IPS-11a (cell line): ENCODE results near the gene HELZ2.

Experiments used
- H3K4me3 ChIP-seq: one replicate; pipeline ENCODE4 v1.5.1; 2013; ENCODE audit warnings: low read depth, low read length, control low read depth

The HELZ2 gene

DNA sequence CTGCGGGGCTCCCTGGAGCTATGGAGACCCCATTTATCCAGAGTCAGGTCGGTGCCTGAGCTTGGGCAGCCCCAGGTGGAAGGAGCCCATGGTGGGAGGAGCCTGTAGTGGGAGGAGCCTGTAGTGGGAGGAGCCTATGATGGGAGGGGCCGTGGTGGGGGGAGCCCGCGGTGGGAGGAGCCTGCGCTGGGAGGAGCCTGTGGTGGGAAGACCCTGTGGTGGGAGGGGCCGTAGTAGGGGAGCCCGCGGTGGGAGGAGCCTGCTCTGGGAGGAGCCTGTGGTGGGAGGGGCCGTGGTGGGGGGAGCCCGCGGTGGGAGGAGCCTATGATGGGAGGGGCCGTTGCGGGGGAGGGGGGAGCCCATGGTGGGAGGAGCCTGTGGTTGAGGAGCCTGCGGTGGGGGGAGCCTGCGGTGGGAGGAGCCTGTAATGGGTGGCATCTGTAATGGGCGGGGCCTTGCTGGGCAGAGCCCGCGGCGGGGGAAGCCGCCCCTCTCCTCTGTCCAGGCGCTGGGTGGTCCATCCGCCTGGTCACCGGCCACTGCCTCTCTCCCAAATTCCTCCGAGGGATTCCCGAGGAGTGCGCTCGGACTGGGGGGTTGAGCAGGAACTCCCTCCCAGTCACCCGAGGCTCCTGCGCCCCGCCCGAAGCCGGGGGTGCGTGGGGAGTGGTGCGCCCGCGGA is 20.6 kb downstream of the HELZ2 start:
- H3K4me3 ChIP-seq = peak overlapping the region; percentile 59

DNA sequence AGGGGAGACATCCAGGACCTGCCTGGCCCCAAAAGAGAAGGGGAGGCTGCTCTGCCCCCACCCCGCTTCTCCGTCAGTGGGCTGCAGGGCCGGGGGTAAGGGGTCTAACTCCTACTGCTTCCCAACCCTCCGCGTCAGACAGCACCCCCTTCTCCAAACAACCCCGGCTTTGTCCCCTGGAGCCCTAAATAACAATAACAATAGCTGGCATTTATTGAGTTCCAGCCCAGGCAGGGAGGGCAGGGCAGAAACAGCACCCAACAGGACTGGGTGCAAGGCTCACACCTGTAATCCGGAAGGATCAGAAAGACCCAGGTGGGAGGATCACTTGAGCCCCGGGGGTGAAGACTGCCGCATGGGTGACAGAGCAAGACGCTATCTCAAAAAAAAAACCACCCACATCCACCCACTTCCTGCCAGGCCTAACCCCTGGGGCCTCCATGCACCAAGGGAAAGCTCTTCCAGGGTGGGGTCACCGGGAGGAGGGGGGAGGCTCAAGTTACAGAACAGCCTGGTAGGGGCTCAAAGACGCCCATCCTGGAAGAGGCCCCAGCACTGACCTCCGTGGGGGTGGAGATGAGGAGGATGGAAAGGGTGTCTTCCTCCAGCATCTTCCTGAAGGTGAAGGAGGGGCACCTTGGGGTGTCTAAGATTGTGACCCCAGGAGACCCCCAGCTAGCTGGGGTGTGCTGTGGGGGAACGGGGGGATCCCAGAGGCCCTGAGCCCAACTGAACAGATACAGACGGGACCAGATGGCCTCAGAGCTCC is 21.4 kb downstream of the HELZ2 start:
- no peak overlapping the region for H3K4me3 ChIP-seq

DNA sequence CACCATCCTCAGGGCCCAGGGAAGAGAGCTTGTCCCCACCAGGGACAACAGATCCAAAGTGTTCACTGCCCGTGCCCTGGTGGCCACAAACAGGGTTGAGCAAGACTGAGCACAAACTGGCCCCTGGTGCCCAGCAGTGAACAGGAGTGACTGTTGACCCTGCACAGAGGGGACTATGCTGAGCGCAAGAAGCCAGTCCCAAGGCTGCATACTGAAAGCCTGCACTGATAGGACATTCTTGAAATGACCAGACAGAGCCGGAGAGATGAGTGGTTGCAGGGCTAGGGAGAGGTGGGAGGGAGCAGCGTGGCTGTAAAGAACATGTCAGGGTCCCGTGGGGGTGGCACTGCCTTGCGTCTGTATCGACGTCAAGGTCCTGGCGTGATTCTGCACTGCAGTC is 23.0 kb downstream of the HELZ2 start:
- no peak overlapping the region for H3K4me3 ChIP-seq

DNA sequence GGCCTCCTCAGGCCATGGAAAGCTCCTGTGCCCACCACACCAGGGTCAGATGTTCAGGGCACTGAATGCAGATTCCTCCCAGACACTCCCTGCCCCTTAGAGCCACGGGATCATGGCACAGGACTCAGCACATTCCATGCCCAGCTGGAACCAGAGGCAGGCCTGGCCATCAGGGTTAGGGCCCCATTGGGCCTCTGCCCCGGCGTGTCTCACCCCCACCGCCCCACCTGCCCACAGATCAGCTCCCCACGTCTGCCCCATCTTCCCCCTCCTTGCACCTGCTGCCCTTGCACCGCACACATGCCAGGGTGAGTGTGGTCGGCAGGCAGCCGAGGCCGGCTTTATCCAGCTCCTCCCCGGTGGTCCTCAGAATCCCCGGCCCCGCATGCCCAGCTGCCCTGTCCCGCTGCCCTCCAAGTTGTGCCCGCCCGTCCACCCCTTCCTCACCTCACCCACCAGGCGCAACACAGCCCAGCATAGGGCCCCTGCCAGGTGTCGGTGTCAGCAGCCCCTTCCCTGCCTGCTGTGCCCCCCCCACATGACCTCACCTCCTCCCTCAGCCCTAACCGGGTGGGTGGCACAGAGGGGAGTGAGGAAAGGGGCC is 24.3 kb downstream of the HELZ2 start:
- H3K4me3 ChIP-seq = no peak overlapping the region

DNA sequence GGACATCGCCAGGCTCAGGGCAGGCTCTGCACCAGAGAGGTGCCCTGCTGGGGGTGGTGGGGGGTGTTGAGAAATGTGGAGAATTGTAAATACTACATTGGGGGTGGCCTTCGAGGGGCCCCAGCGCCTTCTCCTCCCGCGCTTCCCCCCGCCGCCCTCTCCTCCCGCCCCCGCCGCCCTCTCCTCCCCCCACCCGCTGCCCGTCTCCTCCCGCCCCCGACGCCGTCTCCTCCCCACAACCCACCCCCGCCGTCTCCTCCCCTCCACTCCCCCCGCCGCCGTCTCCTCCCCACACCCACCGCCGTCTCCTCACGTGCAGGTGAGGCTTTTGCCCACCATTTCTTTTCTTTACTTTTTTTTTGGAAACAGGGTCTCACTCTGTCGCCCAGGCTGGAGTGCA is 25.0 kb downstream of the HELZ2 start:
- no peak overlapping the region for H3K4me3 ChIP-seq

DNA sequence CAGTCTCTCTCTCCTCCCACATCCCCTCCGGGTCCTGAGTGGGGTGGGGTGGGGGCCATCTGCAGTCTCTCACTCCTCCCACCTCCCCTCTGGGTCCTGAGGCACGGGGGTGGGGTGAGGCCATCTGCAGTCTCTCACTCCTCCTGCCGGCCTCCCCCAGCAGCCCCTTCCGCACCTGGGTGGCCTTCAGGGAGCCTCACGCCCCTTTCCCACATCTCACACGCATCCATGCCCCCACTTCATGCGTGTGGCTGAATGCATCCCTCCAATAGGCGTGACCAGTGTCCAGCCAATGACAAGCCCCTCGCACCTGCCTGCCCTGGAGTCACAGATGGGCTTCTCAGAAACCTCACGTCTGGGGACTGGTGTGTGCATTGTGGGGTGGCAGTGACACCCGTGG is 25.5 kb downstream of the HELZ2 start:
- H3K4me3 ChIP-seq = no peak overlapping the region

DNA sequence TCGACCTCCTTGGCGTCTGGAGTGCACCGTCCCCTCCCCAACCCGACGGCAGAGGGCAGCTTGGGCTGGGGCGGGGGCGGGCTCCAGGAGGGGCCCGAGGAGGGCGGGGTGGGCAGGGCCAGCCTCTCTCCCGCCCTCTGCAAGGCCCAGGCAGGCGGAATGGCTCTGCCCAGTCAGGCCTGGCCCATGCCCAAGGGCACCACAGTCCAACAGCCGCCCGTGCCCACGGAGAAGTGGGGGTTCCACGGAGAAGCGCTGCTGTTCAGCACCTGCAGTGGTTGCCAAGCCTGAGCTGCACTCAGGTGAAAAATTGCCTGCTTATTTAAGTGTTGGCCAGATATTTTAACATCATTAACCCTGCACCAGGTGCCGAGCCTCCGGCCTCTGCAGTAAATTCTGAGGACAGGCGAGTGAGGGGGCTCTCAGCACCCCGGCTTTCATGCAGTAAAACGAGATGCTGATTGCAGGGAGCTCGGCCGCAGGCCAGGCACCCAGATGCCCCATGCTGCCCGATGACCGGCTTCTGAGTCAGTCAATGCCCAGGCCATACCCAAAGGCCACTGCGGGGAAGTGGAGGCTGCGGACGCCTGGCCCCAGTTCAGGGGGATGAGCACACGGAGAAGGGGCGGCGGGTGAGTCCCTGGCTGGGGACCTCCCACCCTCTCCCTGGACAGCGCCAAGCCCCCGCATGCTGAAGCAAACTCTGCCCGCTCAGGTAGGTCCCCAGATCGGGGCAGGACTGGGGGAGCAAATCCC is 26.1 kb downstream of the HELZ2 start, which contains the start of gene SRMS:
SRMS (minus strand) TSS at position 25 of the 756 bp plus-strand sequence. CDS start 286 bp downstream, outside the sequence.
- no peak within 1 kb of the TSS for H3K4me3 ChIP-seq

DNA sequence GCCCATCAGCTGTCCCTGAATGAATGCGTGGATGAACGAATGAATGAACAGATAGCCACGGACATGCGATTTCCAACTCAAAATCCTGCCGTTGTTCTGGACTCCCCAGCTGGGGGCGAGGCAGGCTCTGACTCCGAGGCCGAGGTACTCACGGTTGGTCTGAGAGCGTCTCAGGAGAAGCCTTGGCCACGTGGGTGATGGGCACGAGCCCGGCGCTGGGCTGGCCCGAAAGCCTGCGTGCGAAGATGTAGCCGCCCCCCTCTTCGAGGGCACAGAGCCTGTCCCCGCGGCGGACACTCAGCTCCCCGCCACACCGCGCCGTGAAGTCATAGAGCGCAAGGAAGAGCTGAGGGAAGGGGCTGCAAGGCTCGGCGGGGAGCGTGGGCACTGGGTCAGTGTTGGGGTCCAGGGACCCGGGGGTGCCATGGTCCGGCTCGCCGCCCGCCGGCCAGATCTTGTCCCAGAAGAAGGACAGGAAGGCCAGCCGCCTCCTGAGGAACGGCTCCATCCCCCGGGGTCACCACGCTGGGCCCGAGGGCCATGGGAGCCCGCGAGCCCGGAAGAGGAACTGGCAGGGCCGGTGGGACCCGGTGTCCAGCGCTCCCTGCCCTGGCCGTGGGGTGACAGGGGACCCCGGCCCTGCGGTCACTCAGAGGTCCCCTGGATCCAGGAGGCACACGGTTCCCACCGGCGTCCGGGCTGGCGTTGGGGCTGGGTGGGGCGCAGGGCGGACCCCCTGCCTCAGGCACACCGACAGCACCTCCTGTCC is 26.9 kb downstream of the HELZ2 start:
- H3K4me3 ChIP-seq = no peak overlapping the region

DNA sequence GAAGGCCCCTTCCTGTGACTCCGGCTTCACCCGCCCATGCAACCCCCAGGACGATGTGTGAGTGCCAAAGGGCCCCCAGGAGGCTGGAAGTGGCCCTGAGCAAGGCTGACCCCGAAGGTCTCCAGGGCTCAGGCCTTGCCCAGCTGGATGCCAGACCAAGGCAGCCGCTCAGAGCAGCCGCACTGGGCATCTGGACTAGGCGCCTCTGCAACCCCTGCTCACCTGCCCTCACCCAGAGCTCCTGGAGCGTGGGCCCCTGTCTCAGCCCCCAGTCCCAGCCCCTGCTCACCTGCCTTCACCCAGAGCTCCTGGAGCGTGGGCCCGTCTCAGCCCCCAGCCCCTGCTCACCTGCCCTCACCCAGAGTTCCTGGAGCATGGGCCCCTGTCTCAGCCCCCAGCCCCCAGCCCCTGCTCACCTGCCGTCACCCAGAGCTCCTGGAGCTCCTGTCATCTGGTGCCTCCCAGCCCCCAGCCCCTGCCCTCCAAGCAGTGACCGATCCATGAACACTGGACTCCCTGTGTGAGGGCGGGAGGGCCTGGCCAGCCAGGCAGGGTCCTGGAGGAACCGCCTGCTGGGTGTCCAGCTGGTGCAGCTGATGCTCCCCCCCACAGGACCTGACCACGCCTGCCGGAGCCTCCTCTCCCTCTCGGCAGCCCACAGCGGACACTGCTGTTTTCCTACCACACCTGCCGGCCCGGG is 27.6 kb downstream of the HELZ2 start:
- H3K4me3 ChIP-seq = no peak overlapping the region

DNA sequence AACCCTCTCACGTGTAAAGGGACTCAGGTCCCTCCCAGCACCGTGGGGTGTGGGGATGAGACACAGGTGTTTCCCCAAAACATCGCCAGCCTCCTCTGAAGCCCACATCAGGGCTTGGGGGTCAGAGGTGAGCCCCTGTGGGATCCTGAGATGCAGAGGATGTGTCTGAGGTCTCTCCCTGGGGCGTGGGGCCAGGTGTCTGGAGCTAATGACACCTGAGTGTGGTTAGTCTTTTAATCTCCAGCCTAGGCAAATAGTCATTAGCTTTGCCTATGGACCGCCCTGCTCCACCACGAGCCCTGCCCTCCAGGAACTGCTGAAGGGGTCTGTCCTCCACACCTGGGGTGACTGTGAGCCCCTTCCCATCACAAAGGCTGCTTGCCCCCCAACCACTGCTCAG is 28.2 kb downstream of the HELZ2 start:
- H3K4me3 ChIP-seq = no peak overlapping the region

DNA sequence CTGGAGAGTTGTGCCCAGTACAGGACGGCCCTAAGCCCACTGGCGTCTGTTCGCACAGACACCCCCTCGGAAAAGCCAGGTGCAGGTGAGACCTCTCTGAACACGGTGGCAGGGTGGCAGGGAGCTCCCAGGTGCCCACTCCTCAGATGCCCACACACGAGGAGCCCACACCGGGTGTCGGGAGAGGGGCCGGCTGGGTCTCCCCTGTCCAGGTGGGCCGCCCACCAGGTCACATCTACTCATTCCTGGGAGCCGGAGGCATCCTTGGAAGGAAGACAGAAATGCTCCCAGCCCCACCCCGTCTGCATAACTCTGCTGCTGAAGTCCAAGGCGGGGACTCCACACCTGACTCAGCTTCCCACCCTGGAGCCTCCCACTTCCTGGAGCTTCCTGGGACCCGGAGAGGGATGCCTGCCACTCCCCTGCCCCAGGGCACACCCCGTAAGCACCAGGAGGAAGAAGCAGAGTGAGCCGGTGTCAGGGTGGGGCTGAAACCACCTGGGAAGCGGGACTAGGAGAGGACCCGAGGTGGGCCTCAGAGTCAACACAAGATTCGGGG is 29.0 kb downstream of the HELZ2 start:
- no peak overlapping the region for H3K4me3 ChIP-seq

DNA sequence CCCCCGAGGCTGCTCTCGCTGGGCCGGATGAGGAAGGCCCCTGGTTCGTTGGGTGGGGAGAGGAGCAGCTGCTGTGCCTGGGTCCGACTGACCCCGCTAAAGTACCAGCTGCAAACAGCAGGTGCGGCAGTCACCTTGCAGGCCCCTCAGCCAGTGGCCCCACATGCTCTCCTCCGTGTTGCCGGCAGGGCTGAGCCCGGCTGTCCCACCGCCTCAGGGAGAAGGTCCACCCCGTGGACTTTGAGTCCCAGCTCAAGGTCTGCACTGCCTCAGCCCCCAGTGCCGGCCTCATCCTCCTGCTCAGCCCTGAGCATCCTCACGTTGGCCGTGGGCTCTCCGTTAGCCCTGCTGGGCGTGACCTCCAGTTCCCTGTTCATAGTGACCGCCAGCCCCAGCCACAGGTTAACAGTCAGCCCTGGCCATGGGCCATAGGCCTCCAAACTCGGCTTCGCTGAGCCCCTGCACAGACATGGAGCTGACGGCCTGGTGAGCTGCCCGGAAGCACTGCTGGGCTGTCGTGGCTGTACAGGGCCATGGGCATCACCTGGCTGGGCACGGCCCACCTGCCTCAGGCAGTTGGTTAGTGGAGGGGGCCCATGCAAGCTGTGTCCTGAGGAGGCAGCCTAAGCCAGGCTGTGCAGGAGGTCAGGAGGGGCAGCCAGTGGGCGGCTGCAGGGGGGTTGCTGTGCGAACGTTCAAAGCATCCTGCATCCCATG is 29.6 kb downstream of the HELZ2 start:
- no peak overlapping the region for H3K4me3 ChIP-seq

DNA sequence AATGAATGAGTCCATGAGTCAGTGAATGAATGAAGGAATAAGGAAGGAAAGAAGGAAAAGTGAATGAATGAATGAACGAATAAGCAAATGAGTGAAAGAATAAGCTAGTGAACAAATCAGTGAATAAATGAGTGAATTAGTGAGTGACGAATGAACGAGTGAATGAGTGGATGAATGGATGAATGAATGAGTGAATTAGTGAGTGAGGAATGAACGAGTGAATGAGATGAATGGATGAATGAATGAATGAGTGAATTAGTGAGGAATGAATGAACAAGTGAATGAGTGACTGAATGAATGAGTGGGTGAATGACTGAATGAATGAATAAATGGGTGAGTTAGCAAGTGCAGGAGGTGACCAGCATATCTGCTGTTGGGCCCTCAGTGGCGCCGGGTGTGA is 30.3 kb downstream of the HELZ2 start:
- H3K4me3 ChIP-seq = no peak overlapping the region

DNA sequence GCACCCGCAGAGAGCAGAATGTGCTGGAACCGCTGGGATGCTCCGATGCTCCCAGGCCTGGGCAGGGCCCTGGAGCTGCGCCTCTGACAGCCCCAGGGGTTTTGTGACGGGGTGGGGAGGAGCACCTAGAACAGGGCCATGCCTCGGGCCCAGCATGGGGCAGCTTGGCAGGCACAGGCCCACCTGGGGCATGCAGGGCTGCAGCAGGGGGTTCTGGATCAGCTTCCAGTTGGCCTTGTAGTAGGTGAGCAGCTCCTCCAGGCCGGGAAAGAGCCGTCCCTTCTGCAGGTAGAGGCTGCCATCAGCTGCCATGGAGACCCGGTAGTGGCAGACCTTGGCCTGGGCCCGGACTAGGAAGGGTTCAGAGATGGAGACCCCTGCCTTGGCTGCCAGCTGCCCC is 30.9 kb downstream of the HELZ2 start:
- H3K4me3 ChIP-seq = no peak overlapping the region

DNA sequence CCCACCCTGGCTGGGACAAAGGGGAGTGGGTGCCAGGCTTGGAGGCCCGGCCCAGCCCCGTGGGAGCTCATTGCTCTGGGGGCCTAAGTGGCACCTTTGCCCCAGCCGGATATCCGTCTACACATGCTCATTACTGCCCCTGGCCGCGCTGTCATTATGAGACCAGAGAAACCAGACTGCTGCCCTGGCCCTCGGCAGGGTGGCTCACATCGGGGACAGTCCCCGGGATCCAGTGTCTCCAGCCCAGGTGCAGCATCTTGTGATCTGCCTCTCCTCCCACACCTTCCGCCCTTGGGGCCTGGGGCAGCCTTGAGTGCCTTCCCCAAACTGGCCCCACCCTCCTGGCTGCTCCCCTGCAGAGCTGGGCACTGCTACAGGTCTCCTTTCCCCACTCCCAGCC is 31.3 kb downstream of the HELZ2 start:
- no peak overlapping the region for H3K4me3 ChIP-seq

DNA sequence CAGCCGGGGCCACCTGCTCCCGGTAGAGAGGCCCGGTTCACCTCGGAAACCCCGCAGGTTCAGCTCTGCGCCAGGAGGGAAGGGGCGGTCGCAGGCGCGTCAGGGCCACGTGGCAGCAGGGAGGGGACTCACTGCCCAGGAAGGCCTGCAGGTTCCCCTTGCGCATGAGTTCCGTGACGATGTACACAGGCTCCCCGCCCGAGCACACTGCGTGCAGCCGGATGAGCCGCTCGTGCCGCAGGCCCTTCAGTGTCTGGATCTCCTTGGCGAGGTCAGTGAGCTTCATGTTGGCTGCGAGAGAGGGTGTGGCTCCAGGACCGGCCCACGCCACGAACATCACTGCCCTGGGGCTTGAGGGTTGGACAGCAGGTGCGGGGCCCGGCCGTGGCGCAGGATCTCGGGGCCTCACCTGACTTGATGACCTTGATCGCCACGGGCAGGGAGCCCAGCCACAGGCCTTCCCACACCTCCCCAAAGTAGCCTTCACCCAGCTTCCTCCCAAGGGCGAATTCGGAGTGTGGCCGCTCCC is 31.9 kb downstream of the HELZ2 start:
- no peak overlapping the region for H3K4me3 ChIP-seq

DNA sequence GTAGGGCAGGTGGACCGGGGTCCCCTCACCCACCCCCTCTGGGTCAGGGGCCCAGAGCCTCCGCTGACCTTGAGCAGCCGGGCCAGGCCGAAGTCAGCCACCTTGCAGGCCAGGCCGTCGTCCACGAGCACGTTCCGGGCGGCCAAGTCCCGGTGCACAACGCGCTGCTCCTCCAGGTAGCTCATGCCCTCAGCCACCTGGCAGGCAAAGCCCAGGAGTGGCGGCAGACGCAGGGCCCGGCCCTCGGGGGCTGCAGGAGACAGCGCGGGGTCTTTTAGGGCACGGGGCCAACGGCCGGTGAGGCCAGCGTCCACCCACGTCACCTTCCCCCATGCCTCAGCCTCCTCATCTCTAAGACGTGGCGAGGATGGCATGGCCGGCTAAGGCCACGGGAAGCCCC is 32.7 kb downstream of the HELZ2 start:
- H3K4me3 ChIP-seq = no peak overlapping the region

DNA sequence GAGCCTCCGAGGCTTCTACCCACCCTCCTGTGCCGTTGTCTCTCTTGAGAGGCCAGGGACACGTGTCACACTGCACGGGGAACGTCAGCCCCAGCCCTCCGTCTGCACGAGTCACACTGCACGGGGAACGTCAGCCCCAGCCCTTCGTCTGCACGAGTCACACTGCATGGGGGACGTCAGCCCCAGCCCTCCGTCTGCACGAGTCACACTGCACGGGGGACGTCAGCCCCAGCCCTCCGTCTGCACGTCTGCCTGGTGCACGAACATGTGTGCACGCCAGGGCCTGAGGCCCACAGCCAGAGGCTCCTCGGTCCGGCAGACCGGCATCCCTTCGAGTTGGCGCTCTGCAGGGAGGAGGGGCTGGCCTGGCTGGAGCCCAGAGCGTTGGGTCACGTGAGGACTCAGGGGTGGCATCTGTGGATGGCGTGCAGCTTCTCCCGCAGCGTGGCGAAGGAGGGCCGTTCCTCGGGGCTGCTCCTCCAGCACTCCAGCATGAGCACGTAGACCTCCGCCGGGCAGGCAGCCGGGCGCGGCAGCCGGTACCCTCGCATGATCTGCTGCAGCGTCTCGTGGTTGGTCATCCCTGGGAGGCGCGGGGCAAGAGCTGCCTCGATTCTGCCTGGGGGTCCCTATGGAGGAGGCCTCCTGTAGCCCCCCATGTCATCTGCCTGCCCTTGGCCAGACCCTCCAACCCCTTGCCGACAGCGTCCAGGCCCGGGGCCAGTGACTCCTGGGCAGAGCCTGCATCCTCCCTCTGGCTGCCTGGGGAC is 33.4 kb downstream of the HELZ2 start:
- H3K4me3 ChIP-seq = no peak overlapping the region
